NB4 (cell line): ENCODE data around the gene STN1.

Source experiments
- DNase-seq: peaks from one replicate; pipeline ENCODE4 v3.0.0; 2010; ENCODE audit warnings: low read depth
- H3K4me3 ChIP-seq: one replicate; pipeline ENCODE4 v1.5.1; 2011; ENCODE audit warnings: mild to moderate bottlenecking, low read depth, low read length, moderate library complexity
- CTCF ChIP-seq: IDR thresholded peaks from one replicate; pipeline ENCODE4 v1.5.1; 2012; ENCODE audit warnings: low read depth, low read length
- MYC ChIP-seq: IDR thresholded peaks from 2 replicates; pipeline ENCODE4 v1.6.1; 2011; ENCODE audit warnings: low read depth, low read length
- POLR2A ChIP-seq: IDR thresholded peaks from 2 replicates; pipeline ENCODE4 v1.6.1; 2011; ENCODE audit warnings: mild to moderate bottlenecking; ENCODE audit not compliant: insufficient read length; ENCODE audit errors: extremely low read depth
- TF ChIP-seq, protein P1 (sequence below): IDR thresholded peaks from 2 replicates; pipeline ENCODE4 v1.6.1; 2011; ENCODE audit warnings: low read depth, low read length

Gene STN1, protein sequence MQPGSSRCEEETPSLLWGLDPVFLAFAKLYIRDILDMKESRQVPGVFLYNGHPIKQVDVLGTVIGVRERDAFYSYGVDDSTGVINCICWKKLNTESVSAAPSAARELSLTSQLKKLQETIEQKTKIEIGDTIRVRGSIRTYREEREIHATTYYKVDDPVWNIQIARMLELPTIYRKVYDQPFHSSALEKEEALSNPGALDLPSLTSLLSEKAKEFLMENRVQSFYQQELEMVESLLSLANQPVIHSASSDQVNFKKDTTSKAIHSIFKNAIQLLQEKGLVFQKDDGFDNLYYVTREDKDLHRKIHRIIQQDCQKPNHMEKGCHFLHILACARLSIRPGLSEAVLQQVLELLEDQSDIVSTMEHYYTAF

GRCh38 chr10:103918053-103918846, at the start of gene STN1:
Gene STN1 (minus strand): TSS chr10:103918184. CDS start chr10:103917594, 590 bp downstream.
- TF ChIP-seq, protein P1, sequence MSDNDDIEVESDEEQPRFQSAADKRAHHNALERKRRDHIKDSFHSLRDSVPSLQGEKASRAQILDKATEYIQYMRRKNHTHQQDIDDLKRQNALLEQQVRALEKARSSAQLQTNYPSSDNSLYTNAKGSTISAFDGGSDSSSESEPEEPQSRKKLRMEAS, result peak; percentile 55
- TF ChIP-seq POLR2A (peak; percentile 67), CTCF (peak; percentile 9), MYC (peak; percentile 70)
- peak within 1 kb of the TSS; percentile 86 for H3K4me3 ChIP-seq
- DNase-seq, result peak; percentile 98

- peak overlapping the region; percentile 93 for H3K4me3 ChIP-seq
- DNase-seq, result peak; percentile 64
- TF ChIP-seq MYC (peak; percentile 46; the same call in 1 of the 2 replicates), POLR2A (no peak), CTCF (no peak)
- TF ChIP-seq, protein P1, result peak; percentile 47
Measured at GRCh38 chr10:103967448-103968071, 49.6 kb upstream of the STN1 start.

DNA sequence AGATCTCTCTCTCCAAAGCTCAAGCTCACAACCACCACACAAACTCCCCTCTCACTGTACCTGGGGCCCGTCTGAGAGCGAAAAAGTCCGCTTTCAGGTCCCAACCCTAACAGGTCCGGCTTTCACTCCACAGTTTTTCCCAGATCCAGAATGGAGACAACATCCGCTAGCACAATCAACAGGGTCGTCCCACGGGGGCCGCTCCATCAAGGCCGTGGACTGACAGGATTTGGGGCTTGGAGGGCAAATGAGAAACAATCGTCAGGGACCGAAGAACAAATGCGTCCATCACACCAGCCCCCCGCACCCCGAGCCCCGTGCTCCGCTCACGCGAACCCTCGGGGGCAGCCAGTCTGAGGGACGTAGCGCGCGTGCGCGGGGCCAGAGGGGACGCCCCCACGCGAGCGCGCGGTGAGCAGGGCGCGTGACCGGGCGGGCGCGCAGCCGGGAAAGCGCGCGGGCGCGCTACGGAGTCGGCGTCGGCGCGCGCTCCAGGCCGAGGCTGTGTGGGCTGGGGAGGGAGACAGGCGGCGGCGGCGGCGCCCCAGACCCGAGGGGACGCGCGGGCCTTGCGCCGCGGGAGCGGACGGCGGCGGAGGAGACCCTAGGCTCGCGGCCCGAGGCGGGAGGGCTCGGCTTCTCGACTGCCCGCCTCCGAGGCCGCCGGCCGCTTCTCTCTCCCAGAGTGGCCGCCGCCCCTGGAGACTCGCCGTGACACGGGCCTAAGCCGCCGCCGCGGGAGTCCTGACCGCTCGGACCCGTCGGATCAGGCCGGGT, 48.9 kb upstream of the STN1 start, which contains the start of gene SLK:
Gene SLK, plus strand, starts transcription at position 470 of the 777 bp plus-strand sequence. CDS start 606 bp downstream, outside the sequence.
- DNase-seq, result peak; percentile 91
- TF ChIP-seq POLR2A, result peak; percentile 95
- no peak for TF ChIP-seq CTCF
- TF ChIP-seq, protein P1, result peak; percentile 32
- no peak; the same call in none of the 2 replicates for TF ChIP-seq MYC
- peak within 1 kb of the TSS; percentile 93 for H3K4me3 ChIP-seq

DNA sequence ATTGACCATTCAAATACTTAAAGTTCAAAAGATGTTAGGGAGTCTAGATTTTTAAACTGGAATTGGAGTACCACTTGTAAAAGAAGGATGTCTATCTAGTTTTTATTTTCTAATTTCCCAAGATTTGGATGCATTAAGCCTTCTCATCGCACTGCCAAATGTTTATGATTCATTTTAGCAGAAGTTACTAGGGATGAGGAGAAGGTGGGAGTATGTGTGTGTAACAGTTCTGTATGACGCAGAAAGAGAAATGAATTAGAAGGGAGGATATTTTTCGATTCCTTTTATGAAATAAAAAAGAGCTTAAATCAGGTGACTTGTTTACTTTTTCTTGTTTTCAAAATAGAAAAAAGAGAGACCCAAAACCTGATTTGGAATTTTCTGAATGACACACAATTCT, 42.1 kb upstream of the STN1 start:
- TF ChIP-seq, protein P1, result no peak

GRCh38 chr10:103958996-103959395, 41.0 kb upstream of the STN1 start:
- H3K4me3 ChIP-seq, result no peak overlapping the region
- TF ChIP-seq POLR2A (no peak), MYC (no peak), CTCF (no peak)
- TF ChIP-seq, protein P1, result no peak
- DNase-seq, result no peak

More for the DNA sequence above, 42.1 kb upstream of the STN1 start:
- DNase-seq, result no peak
- no peak overlapping the region for H3K4me3 ChIP-seq
